Neuron (in vitro differentiated cells): ENCODE measurements around the gene MKRN1.
"Not testable (repeated sequence)": the region's sequence is repeated elsewhere in the genome, so short reads cannot be mapped to it uniquely, and the experiment has no call there.

Experiments used
- H2AFZ ChIP-seq: one replicate; pipeline ENCODE4 v1.6.1; 2013; ENCODE audit warnings: low read depth, mild to moderate bottlenecking, inconsistent platforms, low read length, moderate library complexity
- H3K27me3 ChIP-seq: one replicate; pipeline ENCODE4 v1.6.1; 2013; ENCODE audit warnings: low read length; ENCODE audit not compliant: insufficient read depth
- H3K36me3 ChIP-seq: one replicate; pipeline ENCODE4 v1.6.1; 2013; ENCODE audit warnings: low read length; ENCODE audit not compliant: insufficient read depth
- H3K4me1 ChIP-seq: one replicate; pipeline ENCODE4 v1.6.1; 2013; ENCODE audit warnings: low read length; ENCODE audit not compliant: insufficient read depth
- H3K4me3 ChIP-seq: 2 replicates; pipeline ENCODE4 v1.5.1; 2013; ENCODE audit warnings: mild to moderate bottlenecking, low read length, moderate library complexity
- H3K9me3 ChIP-seq: one replicate; pipeline ENCODE4 v1.6.1; 2013; ENCODE audit warnings: low read length

MKRN1 gene

DNA sequence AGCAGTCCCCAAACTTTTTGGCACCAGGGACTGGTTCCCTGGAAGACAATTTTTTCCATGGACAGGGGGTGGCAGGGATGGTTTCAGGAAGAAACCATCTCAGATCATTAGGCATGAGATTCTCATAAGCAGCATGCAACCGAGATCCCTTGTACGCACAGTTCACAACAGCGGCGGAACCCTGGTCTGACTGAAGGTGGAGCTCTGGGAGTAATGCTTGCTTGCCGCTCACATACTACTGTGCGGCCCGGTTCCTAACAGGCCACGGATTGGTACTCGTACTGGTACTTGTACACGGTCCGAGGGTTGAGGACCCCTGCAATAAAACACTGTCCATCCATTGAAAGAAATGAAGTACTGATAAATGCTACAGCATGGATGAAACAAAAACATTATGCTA lies 32.8 kb downstream of the MKRN1 start:
- Histone ChIP-seq H3K4me1 (no peaks in the 10 kb centered on the region), H3K9me3 (peaks cover 2% of the 10 kb centered on the region), H3K27me3 (no peaks in the 10 kb centered on the region), H3K4me3 (no peak overlapping the region), H3K36me3 (no peaks in the 10 kb centered on the region), H2AFZ (no peak overlapping the region)

DNA sequence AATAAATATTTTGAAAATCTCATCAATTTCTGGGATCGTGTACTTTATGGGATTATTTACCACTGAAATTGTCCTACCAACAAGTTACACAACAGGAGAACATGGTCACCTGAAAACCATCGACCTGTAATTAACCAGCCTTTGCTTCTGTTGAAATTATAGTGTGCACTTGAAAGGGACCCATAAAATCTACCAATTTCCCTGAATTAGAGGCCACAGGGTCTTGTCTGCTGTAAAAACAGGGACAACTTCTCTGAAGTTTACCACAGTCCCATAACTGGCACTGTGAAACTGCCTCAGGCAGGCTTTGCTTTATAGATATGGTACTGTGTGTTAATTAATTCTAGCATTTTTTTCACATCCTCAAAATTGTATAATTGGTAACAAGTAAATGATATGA lies 37.8 kb downstream of the MKRN1 start:
- no peak overlapping the region for H3K4me3 ChIP-seq
- peaks cover 1% of the 10 kb centered on the region for H3K9me3 ChIP-seq
- H2AFZ ChIP-seq = no peak overlapping the region
- no peaks in the 10 kb centered on the region for H3K27me3 ChIP-seq
- H3K36me3 ChIP-seq = no peaks in the 10 kb centered on the region
- H3K4me1 ChIP-seq = no peaks in the 10 kb centered on the region

DNA sequence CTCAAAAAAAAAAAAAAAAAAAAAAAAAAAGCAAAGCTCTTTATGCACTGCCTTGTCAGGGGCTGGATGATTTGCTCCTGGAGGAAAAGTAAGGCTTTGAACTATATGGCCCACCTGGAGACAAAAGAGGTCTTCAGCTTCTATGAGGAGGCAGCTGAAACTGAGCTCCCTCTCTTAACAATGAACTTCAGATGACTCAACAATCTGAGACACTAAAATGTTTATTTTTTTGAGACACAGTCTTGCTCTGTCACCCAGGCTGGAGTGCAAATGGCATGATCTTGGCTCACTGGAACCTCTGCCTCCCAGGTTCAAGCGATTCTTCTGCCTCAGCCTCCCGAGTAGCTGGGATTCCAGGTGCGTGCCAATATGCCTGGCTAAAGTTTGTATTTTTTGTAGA lies 38.7 kb downstream of the MKRN1 start:
- Histone ChIP-seq H3K36me3 (no peaks in the 10 kb centered on the region), H3K4me3 (no peak overlapping the region), H2AFZ (no peak overlapping the region), H3K4me1 (no peaks in the 10 kb centered on the region), H3K27me3 (no peaks in the 10 kb centered on the region), H3K9me3 (no peaks in the 10 kb centered on the region)

DNA sequence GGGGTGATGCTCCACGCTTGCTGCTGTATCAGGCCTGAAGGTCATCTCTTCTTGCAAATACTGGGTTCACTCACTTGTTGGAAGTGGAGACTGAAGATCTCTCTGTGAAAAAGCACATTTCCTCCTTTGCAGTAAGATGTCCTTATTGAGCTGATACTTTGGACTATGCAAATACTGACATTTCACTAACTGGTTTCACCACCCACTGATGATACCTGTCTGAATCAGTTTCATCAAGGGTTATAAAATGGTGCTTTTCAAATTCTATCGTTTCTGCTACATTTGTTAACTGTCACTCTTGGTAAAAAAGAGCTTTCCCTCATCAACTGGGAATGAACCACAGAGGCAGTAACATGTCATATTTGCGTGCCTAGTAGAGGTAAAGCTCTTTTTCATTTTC lies 39.9 kb downstream of the MKRN1 start:
- H3K9me3 ChIP-seq = peaks cover 2% of the 10 kb centered on the region
- no peaks in the 10 kb centered on the region for H3K36me3 ChIP-seq

DNA sequence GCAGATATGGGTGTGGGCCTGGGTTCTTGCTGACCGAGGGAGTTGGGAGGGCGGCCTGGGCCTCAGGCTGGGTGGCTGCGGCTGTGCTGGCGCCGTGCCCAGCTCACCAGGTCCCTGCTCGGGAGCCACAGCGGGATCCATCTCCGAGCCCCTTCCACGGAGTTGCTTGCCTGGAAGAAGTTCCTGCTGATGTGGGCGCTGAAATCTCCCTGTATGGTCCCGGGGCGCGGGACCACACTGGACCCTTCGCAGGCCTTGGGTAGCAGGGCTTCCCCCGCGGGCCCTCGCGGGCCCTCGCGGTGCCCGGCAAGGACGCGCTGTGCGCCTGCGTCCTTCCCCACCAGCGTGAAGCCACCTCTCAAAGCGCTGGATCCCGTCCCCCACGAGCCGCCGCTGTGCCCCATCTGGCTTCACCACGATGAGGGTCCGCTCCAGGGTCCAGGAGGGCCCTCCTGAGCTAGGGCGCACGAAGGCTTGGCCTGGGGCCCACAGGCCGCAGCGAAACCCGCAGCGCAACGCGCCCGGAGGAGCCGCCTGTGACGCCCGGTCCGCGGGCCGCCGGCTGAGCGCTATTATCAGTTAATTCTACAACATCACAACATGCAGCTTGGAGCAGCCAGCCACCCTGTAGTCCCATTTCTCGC lies 43.9 kb downstream of the MKRN1 start:
- Histone ChIP-seq H3K4me1 (no peaks in the 10 kb centered on the region), H3K36me3 (no peaks in the 10 kb centered on the region), H3K27me3 (no peaks in the 10 kb centered on the region), H2AFZ (no peak overlapping the region), H3K4me3 (no peak overlapping the region), H3K9me3 (peaks cover 4% of the 10 kb centered on the region)

More for the DNA sequence above, 39.9 kb downstream of the MKRN1 start:
- Histone ChIP-seq H3K27me3 (no peaks in the 10 kb centered on the region), H3K4me3 (no peak overlapping the region), H2AFZ (no peak overlapping the region), H3K4me1 (no peaks in the 10 kb centered on the region)

DNA sequence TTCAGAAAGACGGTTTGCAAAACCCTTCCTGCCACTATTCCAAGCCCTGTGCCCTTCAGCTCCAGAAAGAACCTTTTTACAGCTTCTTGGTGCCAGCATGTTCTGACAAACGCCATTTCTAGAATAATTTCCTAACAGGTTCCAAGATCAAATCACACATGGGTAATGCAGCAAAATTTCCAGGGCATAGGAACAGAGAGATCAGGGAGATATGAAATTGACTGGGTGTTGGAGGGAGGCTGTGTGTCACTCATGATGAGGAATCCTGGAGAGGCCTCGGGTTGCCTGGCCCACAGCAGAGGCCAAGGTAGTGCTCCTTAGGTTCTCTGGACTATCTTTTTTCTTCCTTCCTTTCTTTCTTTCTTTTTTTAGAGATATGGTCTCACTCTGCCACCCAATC lies 45.9 kb downstream of the MKRN1 start:
- Histone ChIP-seq H2AFZ (no peak overlapping the region), H3K4me3 (no peak overlapping the region), H3K9me3 (peaks cover 4% of the 10 kb centered on the region), H3K27me3 (no peaks in the 10 kb centered on the region), H3K4me1 (no peaks in the 10 kb centered on the region), H3K36me3 (no peaks in the 10 kb centered on the region)

DNA sequence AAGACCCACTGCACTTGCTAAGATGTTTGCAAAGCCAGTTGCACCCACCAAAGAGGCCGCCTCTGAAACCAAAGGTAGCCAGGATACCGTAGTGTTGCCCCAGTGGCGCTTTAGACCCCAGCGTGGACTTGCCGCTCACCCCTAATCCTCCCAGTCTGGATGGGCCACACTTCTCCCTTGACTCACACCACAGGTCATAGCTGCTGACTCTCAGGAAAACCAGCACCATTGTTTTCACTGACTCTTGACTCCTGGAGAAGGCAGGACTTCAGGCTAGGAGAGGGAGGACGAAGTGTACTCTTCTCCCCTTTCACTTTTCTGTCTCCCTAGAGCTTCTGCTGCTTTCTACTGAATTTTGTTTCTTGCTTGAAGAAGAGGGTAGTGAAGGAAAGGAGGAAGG lies 53.2 kb downstream of the MKRN1 start:
- H2AFZ ChIP-seq = no peak overlapping the region
- H3K27me3 ChIP-seq = no peaks in the 10 kb centered on the region
- no peaks in the 10 kb centered on the region for H3K4me1 ChIP-seq
- H3K9me3 ChIP-seq = peaks cover 3% of the 10 kb centered on the region
- no peaks in the 10 kb centered on the region for H3K36me3 ChIP-seq
- H3K4me3 ChIP-seq = no peak overlapping the region

DNA sequence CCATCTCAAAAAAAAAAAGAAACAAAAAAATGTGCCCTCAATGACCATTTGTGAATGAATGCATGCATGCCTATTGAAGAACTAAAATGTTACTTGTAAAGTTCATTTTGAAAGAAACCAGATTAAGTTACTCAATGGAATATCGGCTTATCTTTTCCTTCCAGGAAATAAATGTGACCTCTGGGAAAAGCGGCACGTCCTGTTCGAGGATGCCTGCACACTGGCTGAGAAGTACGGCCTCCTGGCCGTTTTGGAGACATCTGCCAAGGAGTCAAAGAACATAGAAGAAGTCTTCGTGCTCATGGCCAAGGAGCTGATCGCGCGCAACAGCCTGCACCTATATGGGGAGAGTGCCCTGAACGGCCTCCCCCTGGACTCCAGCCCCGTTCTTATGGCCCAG lies 53.6 kb downstream of the MKRN1 start:
- no peaks in the 10 kb centered on the region for H3K27me3 ChIP-seq
- no peaks in the 10 kb centered on the region for H3K36me3 ChIP-seq
- no peak overlapping the region for H3K4me3 ChIP-seq
- peaks cover 2% of the 10 kb centered on the region for H3K9me3 ChIP-seq
- H3K4me1 ChIP-seq = no peaks in the 10 kb centered on the region
- no peak overlapping the region for H2AFZ ChIP-seq

DNA sequence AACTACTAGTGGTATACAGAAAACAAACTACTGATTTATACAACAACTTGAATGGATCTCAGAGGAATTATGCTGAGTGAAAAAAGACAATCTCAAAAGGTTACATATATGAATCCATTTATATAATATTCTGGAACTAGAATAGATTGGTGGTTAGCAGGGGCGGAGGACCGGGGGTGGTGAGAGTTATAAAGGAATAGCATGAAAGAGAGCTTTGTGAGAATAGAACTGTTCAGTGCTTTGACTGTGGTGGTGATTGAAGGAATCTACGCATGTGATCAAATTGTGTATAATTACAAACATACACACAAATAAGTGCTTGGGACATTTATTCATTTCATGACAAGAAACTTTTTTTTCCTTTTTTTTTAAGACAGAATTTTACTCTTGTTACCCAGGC lies 55.8 kb downstream of the MKRN1 start:
- no peak overlapping the region for H2AFZ ChIP-seq
- no peaks in the 10 kb centered on the region for H3K4me1 ChIP-seq
- H3K27me3 ChIP-seq = no peaks in the 10 kb centered on the region
- H3K9me3 ChIP-seq = no peaks in the 10 kb centered on the region
- no peaks in the 10 kb centered on the region for H3K36me3 ChIP-seq
- H3K4me3 ChIP-seq = no peak overlapping the region

DNA sequence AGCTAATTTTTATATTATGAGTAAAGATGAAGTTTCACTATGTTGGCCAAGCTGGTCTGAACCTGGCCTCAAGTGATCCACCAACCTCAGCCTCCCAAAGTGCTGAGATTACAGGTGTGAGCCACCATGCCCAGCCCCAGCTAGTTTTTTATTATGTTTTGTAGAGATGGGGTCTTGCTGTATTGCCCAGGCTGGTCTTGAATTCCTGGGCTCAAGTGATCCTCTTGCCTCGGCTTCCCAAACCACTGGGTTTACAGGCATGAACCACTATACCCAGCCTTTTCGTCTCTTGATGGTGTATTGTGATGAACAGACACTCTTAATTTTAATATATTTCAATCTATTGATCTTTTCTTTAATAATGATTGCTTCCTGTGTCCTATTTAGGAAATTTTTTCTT lies 57.8 kb downstream of the MKRN1 start:
- no peaks in the 10 kb centered on the region for H3K9me3 ChIP-seq
- no peaks in the 10 kb centered on the region for H3K36me3 ChIP-seq
- no peak overlapping the region for H2AFZ ChIP-seq
- no peak overlapping the region for H3K4me3 ChIP-seq
- no peaks in the 10 kb centered on the region for H3K4me1 ChIP-seq
- H3K27me3 ChIP-seq = no peaks in the 10 kb centered on the region

DNA sequence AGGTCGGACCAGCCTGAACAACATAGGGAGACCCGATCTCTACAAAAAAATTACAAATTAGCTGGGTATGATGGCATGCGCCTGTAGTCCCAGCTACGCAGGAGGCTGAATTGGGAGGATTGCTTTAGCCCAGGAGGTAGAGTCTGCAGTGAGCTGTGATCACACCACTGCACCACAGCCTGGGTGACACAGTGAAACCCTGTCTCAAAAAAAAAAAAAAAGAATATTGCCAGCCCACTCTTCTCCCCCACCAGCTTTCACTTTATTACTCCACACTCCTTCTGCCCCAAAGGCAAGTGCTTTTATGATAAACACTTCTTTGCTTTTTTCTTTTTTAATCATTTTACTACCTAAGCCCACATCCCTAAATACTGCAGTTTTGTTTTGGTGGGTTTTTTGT lies 60.7 kb downstream of the MKRN1 start:
- no peak overlapping the region for H3K4me3 ChIP-seq
- no peaks in the 10 kb centered on the region for H3K36me3 ChIP-seq
- H3K27me3 ChIP-seq = no peaks in the 10 kb centered on the region
- H3K9me3 ChIP-seq = no peaks in the 10 kb centered on the region
- H2AFZ ChIP-seq = no peak overlapping the region
- no peaks in the 10 kb centered on the region for H3K4me1 ChIP-seq

DNA sequence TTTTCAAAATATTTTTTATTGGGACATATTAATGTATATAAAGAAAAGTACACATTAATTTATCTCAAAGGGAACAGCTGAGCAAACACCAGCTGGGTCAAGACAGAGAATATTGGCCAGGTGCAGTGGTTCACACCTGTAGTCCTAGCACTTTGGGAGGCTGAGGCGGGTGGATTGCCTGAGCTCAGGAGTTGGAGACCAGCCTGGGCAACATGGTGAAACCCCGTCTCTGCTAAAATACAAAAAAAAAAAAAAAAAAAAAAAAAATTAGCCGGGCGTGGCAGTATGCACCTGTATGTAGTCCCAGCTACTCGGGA lies 61.2 kb downstream of the MKRN1 start:
- not testable (repeated sequence) for H3K27me3 ChIP-seq, H3K4me1 ChIP-seq, H2AFZ ChIP-seq, H3K4me3 ChIP-seq, H3K9me3 ChIP-seq, H3K36me3 ChIP-seq

DNA sequence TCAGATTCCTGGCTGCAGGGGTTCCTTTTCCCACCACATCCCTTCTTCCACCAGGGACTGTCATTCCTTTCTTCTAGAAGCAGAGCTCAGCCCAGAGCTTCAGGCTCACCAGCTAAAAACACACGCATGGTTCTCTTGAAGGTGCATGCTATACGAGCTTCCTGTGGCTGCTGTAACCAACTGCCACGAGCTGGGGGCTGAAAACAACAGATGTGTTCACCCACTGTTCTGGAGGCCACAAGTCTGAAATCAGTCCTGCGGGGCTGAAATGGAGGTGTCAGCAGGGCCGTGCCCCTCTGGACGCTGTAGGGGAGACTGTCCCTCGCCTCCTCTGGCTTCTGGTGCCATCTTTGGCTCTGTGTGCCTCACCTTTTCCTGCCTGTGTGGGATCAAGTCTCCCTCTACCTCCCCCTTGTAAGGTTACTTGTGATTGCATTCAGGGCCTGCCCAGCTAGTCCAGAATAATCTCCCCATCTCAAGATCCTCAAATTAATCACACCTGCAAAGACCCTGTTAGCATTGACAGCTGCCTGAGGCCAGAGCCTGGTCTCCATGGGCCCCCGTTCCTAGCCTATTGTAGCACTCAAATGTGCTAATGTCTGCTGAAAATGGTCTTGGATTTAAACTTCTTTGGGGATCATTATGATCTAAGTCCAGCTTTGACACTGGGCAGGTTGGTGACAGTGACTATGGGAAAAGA lies 61.7 kb downstream of the MKRN1 start:
- H3K27me3 ChIP-seq = no peaks in the 10 kb centered on the region
- no peaks in the 10 kb centered on the region for H3K9me3 ChIP-seq
- H3K4me1 ChIP-seq = no peaks in the 10 kb centered on the region
- H2AFZ ChIP-seq = no peak overlapping the region
- H3K36me3 ChIP-seq = no peaks in the 10 kb centered on the region
- H3K4me3 ChIP-seq = no peak overlapping the region

DNA sequence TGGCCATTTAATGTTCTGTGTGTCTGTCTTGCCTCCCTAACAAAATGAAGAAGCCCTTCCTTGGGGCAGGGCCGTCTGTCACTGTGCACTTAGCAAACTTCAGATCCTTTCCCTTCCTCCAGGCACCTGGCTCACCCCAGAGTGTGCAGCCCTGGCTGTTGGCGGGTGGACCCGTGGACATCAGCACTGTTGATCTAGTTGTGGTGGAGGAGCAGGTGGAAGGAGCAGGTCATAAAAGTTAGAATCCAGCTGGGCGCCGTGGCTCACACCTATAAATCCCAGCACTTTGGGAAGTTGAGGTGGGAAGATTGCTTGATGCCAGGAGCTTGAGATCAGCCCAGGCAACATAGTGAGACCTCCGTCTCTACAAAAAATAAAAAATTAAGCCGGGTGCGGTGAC lies 62.7 kb downstream of the MKRN1 start:
- no peaks in the 10 kb centered on the region for H3K9me3 ChIP-seq
- H3K4me1 ChIP-seq = no peaks in the 10 kb centered on the region
- H3K36me3 ChIP-seq = no peaks in the 10 kb centered on the region
- H3K27me3 ChIP-seq = no peaks in the 10 kb centered on the region
- H2AFZ ChIP-seq = no peak overlapping the region
- no peak overlapping the region for H3K4me3 ChIP-seq
